Measurements from ENCODE around the gene FSTL4.

FSTL4 gene

DNA sequence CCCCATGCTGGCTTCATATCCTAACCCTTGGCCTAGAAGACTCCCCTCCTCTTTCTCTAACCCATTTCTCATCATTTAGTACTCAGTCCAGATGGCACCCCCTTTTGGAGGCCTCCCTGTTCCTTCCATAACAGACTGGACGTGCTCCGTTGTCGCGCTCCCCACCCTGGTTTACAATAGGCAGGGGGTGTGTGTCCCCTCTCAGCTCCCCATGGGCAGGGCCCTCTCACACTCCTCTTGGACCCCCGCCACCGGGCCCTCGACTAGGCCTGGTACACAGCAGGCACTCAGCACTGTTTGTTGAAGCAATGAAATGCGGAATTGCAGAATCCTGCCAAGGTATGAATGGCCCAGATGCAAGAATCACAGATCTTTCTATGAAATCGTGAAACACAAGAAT lies 227.4 kb downstream of the FSTL4 start:
- DNase-seq (ENCODE audit: low spot score) = no peak

DNA sequence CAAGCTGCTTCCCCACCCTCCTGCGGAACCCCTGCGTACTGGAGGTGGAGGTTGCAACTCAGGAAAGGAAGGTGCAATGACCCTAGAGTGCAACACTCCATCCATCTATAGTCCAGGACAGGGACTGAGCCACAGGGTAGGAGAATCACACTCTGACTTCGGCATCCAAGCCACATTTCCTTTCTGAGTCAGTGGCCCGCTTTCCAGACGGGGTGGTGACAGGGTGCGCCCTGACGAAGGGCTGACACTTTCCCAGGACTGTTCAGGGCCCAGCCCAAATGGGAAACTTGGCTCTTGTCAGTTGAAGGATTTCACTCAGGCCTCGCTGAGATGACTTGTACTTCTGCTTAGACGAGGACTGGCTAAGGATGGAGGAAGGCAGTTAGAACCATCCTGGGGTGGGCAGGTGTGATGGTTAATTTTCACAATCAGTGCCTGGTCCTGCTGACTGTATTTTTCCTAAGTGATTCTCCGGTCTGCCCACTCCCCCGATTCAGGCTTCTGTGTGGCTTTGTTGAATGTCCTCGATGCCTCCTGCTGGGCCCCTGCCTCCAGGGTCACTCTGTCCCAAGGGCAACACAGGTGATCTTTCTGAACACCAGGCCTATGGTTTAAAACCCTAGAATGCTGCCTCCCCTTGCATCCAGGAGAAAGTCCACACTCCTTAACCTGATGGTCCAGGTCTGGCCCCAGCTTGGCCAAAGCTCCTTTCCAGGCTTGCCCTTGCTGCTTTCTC lies 228.1 kb downstream of the FSTL4 start:
- no peak for DNase-seq (ENCODE audit: low spot score)

DNA sequence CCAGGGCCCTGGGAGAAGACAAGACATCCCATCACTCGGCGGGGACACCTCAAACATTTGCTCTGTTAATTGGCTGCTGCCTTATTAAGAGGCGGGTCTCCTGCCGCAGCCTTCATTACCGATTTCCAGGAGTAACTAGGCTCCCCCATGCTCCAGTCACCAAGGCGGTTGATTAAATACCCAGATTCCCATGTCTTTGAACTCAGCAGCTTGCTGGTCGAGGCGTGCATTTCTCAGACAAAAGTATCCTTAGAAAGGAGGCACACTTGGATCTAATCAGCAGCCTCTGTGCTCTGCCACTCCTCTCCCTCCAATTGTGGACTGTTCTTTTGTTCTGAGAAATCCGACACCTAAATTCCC lies 228.8 kb downstream of the FSTL4 start:
- DNase-seq (ENCODE audit: low spot score) = no peak

DNA sequence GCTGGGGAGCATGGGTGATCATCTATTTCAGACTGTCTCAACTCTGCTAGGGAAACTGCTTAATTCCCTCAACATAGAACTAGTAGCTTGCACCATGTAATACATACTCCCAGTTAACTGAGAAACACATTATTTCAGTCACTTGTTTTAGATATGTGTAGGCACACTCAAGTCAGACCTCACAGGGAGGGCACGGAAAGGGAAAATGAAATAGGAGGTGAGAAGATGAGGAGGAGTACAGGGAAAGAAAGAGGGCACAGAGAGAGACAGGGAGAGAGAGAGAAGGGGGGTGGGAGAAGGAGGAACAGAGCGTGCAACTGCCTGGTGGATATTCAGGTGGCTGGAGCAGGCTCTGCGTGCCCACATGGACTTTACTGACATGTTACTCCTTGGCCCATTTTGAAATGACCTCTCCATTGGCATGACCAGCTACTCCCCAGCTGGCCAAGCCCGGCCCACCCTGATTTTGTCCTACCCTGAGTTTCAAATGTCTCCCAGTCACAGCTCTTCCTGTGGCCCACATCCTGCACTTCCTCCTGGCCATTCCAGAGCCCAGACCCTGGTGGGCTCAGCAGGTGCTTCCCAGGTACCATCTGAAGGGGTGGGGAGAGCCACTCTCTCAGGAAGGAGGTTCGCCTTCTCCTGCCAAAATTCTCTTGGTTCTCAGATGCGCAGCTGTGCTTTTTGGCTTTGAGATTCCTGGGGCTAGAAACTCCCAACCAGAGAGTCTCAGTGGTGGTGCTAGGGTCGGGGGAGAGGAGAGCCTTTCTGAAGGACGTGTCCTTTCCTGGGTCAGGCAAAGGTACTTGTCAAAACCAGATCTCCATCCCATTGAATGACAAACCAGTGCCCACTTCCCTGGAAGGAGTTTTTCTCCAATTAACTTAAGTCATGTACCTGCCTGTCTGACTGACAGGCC lies 229.4 kb downstream of the FSTL4 start:
- no peak for DNase-seq (ENCODE audit: low spot score)

DNA sequence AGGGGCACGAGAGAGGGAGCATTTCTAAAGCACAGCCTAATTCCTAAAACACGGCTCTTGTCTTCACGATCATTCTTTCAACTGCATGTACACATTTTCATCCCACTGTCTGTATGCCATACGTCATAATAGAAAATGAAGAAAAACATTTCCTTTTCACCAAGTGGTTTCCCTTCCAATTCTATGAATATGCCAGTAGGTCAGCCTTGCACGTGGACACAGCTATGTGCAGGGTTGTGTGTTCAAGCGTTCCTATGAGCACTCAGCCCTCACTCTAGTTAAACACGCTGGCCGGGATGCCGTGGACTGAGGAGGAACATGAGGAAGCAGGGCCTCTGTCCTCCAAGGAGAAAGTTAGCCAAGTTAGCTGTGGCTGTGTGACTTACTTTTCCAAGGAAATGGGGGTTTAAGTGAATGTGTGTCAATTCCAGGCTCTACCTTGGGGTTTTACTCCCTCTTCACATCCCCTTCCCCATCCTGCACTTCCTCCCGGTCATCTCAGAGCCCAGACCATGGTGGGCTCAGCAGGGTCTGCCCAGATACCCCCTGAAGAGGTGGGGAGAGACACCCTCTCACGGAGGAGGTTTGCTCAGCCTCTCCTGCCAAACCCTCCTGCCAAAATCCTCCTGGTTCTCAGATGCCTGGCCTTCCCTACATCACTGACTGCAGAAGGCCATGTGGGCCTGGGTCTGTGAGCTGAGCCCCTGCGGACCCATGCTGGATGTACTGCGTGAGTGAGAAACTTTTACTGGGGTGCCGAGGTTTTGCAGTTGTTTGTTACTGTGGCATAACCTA lies 230.6 kb downstream of the FSTL4 start:
- no peak for DNase-seq (ENCODE audit: low spot score)

DNA sequence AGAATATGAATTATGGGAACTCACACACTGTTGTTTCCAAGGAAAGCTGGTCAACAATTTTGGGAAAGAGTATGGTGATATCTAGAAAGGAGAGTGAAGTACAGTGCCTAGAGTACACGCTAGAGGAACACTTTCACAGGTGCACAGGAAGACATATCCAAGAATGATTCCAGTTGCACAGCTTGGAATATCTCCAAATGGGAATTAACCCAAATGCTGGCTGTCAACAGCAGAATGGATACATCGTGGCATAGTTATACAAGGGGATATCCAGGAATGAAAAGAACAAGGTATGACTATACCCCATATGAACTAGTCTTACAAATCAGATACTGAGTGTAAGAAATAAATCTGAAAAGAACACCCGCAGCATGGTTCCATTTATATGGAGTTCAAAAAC lies 231.3 kb downstream of the FSTL4 start:
- DNase-seq (ENCODE audit: low spot score) = no peak

DNA sequence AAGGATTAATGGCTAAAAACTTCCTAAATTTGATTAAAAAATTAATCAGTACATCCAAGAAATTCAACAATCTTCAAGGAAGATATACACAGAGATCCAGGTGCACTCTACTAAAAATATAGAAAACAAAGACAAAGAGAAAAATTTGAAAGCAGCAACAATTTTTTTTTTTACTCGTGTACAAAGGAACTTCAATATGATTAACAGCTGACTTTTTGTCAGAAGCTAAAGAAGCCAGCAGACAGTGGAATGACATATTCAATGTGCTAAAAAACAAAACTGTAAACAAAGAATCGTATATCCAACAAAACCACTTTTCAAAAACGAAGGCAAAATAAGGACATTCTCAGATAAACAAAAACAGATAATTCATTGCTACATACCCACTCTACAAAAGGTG lies 234.6 kb downstream of the FSTL4 start:
- DNase-seq (ENCODE audit: low spot score) = no peak

DNA sequence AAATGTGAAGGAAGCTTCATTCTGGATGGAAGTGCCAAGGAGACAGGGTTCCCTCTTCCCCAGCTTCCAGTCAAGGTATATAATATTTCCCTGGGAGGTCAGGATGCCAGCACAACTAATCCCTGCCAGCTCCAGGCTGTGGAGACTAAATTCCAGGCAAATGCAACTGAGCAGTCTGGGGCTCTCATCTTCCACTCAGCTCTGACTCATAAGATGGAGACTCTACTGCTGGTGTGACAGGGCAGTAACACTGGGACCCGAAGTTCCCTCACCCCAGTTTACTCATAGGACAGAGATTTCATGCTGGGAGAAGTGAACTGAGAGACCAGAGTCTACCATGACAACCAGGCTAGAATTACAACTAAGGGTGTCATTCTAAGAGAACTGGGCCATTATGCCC lies 235.4 kb downstream of the FSTL4 start:
- DNase-seq (ENCODE audit: low spot score) = no peak

DNA sequence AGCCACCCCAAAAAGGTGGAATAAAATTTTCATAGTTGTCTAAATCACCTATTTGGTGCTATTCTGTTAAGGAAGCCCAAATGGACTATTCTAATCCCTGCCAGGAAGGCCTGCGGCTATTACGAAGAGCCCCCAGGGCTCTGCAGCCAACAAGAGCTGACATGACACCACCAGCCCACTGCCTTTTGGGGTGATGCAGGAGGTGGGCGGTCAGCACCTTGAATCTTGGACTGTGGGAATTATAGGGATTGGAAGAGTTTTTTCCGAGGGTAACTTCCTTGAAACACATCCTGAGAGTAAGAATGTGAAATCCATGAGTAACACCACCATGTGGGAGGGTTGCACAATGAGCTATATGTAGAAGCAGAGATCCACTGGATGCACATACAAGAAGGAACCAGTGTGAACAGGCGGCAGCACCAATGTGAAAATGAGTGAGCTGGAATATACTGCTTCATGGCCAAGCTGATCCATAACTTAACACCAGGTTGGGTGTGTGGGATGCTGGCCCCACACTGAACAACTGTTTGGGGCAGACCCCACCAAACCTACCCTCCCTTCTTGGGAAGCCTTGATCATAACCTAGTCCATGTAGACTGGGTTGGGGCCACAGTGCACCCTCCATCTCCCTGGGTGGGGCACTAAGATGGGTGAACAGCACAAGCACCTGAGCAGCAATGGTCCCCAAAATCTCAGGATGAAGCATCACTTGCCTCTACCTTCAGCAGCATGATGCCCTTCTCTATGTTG lies 239.0 kb downstream of the FSTL4 start:
- no peak for DNase-seq (ENCODE audit: low spot score)

DNA sequence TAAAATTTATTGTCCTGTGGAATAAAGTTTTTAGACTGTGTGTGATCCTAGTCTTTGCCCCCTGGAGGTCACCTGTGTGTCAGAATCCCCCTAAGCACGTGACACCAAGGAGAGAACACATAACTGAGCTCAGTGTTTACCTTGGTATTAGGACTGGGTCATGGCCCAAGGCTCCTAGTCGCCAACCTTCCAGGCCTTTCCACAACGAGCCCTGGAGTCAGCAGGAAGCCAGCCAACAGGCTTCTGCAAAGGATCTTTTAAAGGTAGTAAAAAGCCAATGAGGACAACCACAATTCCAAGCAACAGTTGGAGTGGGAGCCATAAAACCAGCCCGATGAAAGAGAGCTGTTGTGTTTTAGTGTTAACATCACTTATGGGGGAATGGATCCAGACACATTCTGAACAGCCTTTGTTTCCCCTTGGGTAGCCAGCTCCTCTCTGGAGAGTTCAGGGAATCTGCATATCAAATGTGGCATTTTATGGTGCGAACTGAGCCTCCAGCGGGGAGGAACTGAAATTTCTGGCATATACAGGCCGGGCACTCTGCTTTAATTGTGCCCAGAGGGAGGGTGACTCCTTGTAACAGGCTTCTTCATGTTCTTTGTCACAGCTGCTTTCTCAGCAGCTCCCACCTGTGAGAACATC lies 239.9 kb downstream of the FSTL4 start:
- DNase-seq (ENCODE audit: low spot score) = no peak

DNA sequence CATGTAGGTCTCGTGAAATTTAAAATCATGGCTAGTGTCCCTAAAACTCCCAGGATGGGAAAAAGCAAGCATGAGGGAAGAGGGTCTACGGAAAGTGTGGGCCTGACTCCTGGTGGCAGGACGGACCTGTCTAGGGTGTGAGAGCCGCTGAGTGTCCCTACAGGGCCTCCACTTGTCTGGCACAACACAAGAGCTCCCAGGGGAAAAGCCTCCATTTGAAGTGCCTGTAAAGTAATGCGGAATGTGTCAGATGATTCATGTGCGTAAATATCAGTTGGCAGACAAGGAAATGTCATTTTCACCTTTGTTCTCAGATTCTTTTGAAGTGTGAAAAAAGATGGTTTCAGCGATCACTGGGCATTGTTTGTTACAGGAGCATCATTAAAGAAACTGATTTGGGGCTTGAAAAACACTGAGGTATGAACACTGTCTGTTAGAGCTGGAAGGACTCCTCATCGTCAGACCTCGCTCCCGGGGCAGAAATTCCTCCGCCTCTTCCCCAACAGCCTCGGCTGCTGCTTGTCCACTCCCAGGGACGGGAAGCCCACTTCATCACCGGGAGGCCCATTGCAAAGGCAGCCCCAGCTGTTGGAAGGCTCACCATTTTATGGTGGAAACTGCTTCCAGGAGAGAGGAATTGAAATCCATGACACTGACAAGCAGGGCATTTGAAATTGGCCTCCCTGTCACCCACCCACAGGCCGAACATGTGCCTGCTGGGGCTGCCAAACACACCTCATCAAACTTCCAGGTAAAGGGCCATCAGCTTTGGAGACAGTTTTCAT lies 240.8 kb downstream of the FSTL4 start:
- DNase-seq (ENCODE audit: low spot score) = no peak

DNA sequence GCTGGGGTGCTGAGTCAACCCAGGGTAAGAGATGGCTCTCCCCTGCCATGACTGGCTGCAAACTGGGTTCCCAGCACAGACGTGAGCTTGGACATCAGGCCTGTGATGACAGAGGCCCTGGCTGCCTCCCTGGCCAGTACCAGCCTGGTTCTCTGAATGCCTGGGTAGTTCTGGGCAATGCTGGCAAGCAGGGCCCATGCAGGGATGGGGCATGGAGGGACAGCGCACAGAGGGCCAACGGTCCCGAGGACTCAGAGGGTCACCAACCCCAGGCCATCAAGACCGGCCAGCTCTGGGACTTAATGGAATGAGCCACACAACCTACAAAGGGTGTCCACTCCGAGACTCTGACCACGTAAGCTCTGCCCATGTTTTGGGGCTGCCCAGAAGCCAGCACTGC lies 241.4 kb downstream of the FSTL4 start:
- no peak for DNase-seq (ENCODE audit: low spot score)

DNA sequence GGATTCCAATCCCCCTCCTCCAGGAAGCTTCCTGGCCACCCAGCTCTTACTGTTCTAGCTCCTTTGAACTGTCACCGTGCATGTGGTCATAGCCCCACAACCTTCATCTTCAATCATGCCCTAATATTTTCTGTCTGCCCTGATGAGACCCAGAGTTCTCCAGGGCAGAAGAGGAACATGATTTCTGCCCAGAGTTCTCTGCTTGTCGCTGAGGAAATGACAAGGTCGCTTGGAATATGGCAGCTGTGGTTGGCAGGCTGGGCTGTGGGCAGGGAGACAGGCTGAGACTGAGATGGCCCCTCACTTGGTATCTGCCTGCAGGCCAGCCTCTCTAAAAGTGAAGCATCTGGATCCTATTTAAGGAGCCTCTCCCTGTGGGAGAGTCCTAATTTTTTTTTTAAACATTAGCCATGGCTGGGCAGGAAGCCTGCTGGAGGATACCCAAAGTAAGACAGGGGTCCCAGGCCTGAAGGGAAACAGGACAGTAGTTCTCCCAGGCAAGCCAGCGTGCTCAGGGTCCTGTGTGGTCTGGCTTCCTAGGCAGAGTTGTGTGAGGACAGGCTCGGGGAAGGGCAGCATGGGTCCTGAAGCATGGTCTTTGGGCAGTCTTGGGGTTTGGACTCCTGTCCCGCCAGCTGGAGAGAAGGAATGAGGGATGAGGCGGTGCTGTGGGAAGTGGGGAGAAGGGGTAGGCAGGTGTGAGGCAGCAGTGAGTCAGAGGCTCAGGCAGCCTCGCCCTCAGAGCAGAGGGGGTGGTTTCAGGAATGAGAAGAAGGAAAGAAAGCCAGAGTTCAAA lies 242.1 kb downstream of the FSTL4 start:
- DNase-seq (ENCODE audit: low spot score) = no peak

DNA sequence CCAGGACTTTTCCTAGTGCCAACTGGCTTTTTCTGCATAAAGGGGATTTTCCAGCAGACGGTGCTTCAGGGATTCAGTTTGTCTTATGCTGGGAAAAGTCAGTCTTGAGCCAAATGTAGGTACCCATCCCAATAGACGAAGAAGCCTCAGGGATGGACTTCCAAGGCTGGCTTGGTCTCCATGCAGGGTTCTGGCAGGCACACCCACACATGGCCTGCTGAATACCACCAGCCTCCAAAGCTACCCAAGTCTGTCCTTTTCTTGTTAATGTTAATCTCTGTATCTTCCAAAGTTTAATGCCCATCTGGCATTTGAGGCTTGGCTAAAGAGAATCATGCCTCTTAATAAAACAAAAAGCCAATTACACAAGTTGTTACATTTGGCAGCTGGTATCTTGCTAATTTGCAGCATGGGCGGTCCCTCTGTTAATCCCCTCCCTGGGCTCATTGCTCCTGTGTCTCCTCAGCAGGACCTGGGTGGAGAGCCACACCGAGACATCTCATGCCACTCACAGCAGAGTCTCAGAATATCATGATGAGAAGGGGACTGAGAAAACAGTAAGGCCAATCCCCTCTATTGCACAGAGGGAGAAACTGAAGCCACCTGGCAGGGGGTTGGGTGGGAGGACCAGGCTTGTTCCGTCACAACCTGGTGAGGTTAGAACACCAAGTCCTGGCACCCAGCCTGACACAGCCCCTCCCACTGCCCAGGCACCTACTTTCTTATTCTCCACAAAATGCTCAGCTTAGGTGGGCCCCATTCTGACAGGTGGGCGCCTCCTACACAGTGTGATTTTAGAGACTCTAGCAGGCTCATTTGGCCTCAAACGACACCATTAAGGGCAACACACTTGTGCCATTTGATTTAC lies 243.2 kb downstream of the FSTL4 start:
- no peak for DNase-seq (ENCODE audit: low spot score)

DNA sequence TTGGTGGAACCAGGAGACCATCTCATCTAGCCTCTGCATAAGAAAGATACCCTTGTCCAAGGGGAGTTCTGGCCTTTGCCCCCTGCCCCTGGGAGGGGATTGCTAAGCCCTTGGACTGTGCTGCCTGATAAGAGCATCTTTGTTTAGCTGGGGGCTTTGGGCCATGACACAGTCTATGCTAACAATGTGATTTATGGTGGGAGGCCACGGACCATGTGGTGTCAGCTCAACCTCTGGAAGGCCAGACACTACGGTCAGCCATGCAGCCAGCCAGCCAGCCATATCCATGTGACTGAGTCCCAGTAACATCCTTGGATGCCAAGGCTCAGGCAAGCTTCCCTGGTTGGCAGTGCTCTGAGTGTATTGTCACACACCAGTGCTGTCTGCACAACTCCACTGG lies 244.4 kb downstream of the FSTL4 start:
- DNase-seq (ENCODE audit: low spot score) = no peak

DNA sequence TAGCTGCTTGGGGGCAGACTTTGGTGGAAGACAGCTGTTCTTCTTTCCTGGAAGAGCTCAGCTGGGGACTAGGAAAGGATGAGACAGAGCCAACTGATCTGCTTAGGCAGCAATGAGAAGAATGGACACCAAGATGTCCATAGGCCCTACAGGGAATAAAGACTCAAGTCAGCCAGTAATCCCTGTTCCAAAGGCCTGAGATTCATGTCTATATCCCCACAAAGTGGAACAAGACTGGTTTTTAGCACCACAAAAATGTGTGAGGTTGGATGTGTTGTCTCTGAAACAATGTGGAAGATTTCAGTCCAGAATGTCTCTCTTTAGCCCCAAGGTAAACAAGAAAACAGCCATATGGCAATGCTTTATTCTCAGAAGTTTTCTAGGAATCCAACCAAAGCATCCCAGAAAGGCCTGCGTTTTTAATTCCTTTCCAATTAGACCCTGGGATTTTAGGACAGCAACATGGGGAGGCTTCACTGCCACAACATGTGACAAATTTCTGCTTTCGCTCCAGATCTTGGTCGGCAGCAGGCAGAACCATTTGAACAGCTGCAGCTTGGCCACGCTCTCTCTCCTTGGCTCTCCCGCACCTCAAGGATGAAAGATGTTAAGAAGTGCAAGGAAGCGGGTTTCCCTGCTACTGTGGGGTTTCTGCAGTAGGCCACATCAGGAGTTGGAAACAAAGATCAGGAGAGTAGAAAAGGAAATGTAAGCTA lies 245.1 kb downstream of the FSTL4 start:
- DNase-seq (ENCODE audit: low spot score) = no peak

DNA sequence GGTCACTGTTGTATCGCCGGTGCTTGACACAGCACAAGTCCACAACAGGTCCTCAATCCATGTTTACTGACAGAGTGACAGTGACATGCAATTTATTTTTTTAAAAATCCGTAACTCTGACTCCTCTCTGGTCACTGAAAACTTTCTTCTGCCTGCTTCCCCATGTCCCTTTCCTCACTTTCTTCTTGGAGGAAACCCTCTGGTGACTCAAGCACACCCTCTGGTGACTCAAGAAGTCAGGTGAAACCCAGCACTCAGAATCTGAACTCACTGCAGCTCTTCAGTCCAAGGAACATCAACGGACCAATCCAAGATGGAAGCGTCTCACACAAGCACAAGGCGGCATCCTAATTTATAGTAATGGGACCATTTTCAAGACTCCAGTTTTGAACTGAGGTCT lies 245.9 kb downstream of the FSTL4 start:
- DNase-seq (ENCODE audit: low spot score) = no peak

DNA sequence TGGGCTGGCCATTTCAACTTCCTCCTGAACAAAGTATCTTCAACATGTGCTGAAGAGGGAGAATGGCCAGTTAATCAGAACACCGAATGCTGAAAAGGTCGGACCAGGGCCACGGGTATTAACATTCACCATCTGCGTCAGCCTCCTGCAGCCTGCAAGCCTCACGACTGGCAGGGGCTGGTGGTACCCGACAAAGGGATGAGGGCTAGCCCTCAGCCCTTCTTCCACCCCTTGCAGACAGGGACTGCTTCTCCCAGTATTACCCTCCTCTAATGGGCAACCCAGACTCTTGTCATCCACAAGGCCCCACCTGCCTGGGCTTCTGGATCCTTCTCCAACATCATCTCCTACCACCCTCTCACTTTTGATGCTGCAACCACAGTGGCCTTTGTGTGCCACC lies 246.6 kb downstream of the FSTL4 start:
- DNase-seq (ENCODE audit: low spot score) = no peak

Measured in globus pallidus (tissue), 1 donor.